OCI-LY3 (cell line): ENCODE measurements around the gene C1QTNF6.

Source experiments
- EZH2phosphoT487 ChIP-seq: fragments of 200-600 bp; shearing (Covaris generic); IDR thresholded peaks from 2 replicates; pipeline ENCODE4 v1.6.1; 2018; ENCODE audit warnings: antibody characterized with exemption, mixed run types, low read depth
- TF ChIP-seq, protein P1 (sequence below): fragments of 200-600, 300-600 bp; sonication (generic); IDR thresholded peaks from 2 replicates; pipeline ENCODE4 v1.5.1; 2014; ENCODE audit warnings: antibody characterized with exemption, low read length, low read depth

GRCh38 chr22:37228106-37229011, 40.3 kb upstream of the C1QTNF6 start:
- TF ChIP-seq, protein P1, sequence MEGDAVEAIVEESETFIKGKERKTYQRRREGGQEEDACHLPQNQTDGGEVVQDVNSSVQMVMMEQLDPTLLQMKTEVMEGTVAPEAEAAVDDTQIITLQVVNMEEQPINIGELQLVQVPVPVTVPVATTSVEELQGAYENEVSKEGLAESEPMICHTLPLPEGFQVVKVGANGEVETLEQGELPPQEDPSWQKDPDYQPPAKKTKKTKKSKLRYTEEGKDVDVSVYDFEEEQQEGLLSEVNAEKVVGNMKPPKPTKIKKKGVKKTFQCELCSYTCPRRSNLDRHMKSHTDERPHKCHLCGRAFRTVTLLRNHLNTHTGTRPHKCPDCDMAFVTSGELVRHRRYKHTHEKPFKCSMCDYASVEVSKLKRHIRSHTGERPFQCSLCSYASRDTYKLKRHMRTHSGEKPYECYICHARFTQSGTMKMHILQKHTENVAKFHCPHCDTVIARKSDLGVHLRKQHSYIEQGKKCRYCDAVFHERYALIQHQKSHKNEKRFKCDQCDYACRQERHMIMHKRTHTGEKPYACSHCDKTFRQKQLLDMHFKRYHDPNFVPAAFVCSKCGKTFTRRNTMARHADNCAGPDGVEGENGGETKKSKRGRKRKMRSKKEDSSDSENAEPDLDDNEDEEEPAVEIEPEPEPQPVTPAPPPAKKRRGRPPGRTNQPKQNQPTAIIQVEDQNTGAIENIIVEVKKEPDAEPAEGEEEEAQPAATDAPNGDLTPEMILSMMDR: no peak
- no peak for TF ChIP-seq EZH2phosphoT487
